DOHH2 (cell line): ENCODE results near the gene TFAP2C.

Source experiments
- EZH2phosphoT487 ChIP-seq: fragments of 200-600 bp; sonication (generic); IDR thresholded peaks from 2 replicates; pipeline ENCODE4 v1.6.1; 2017; ENCODE audit warnings: borderline replicate concordance, mild to moderate bottlenecking, antibody characterized with exemption, low read length, moderate library complexity, mixed read lengths
- TF ChIP-seq, protein P1 (sequence below): fragments of 200-600 bp; sonication (generic); IDR thresholded peaks from one replicate; pipeline ENCODE4 v1.5.1; 2014; ENCODE audit warnings: antibody characterized with exemption, mild to moderate bottlenecking, low read depth, low read length; ENCODE audit not compliant: poor library complexity, severe bottlenecking

DNA sequence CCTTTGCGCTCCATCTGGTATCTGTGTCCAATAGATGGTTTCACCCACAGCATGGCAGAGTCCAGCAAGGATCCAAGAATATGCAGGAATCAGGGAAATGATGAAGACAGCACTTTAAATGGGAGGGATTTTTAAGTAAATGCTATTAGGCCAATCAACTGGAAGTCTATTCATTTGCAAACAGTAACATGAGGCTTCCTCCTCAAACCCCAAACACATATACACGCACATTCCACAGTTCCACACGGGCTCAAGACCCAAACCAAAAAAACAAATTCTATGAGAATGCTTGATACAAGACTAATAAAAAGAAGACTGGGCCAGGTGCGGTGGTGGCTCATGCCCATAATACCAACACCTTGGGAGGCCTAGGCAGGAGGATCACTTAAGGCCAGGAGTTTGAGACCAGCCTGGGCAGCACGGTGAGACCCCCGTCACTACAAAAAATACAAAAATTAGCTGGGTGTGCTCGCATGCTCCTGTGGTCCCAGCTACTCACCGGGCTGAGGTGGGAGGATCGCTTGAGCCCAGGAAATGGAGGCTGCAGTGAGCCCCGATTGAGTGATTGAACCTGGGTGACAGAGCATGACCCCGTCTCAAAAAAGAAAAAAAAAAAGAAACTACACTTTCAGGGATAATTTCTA, 21.9 kb upstream of the TFAP2C start:
- TF ChIP-seq, protein P1, sequence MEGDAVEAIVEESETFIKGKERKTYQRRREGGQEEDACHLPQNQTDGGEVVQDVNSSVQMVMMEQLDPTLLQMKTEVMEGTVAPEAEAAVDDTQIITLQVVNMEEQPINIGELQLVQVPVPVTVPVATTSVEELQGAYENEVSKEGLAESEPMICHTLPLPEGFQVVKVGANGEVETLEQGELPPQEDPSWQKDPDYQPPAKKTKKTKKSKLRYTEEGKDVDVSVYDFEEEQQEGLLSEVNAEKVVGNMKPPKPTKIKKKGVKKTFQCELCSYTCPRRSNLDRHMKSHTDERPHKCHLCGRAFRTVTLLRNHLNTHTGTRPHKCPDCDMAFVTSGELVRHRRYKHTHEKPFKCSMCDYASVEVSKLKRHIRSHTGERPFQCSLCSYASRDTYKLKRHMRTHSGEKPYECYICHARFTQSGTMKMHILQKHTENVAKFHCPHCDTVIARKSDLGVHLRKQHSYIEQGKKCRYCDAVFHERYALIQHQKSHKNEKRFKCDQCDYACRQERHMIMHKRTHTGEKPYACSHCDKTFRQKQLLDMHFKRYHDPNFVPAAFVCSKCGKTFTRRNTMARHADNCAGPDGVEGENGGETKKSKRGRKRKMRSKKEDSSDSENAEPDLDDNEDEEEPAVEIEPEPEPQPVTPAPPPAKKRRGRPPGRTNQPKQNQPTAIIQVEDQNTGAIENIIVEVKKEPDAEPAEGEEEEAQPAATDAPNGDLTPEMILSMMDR = no peak
- TF ChIP-seq EZH2phosphoT487 = no peak
